ENCODE data around the gene OXCT1. TPM values are rescaled to one million over a fixed set of nuclear protein-coding genes. Genes with fewer than 3 reads are reported as not detected.
A peak's percentile ranks its signal among the peaks of the same experiment; 100 is the strongest.

OXCT1 gene
- total and polyA plus RNA-seq, 9 of the 15 experiments (the other 6 are each of a cell fraction or from before 2014, with no cell fraction given): 24.7 to 61.2 (median 41.9) TPM

- no TSS peak for BruUV-seq (replicated peaks)
- intact Hi-C loops (cut with micrococcal nuclease): no loop called here
These were observed 23.0 kb upstream of the OXCT1 start for GRCh38 chr5:41893074-41893851.

More at GRCh38 chr5:41893074-41893851, 23.0 kb upstream of the OXCT1 start:
- H3K4me3 ChIP-seq: no peak overlapping the region
- no peak overlapping the region for H3K27ac ChIP-seq (ENCODE audit: extremely low read depth, low read depth, low read length)
- ATAC-seq (no peak), FAIRE-seq (no peak), DNase-seq (ENCODE audit: extremely low read depth in 1 of 4, low spot score in 3 of 4) (no peak)
- no peaks in the 10 kb centered on the region for H3K9me1 ChIP-seq (ENCODE audit: control insufficient read depth, insufficient read depth, low read length)
- no peaks in the 10 kb centered on the region for H3K9me3 ChIP-seq (replicated peaks; ENCODE audit: control insufficient read depth, insufficient read depth, low read depth, low read length)
- peak overlapping the region; percentile 40; the same call in 1 of the 2 replicates for H2AFZ ChIP-seq (ENCODE audit: low read depth, low read length)
- H3K79me2 ChIP-seq (ENCODE audit: control insufficient read depth, insufficient read depth, low read length): no peaks in the 10 kb centered on the region
- ChIA-PET CTCF (ENCODE audit: low intra/inter-chr PET ratio) (interaction anchor here (0.7 kb wide), 1 partner anchor 997 kb away, joined by 3 read pairs; no protein-coding TSS in a partner anchor), POLR2A (interaction anchor here (1.4 to 1.7 kb wide), 3 partner anchors 10 to 11 kb away, joined by 3 to 6 read pairs (median 3); partner anchors contain the start of gene RIMOC1)
- in situ Hi-C loops (cut with MboI): no loop called here
- no peak overlapping the region for H3K4me2 ChIP-seq (ENCODE audit: insufficient read depth, low read length)
- no peaks in the 10 kb centered on the region for H3K27me3 ChIP-seq (ENCODE audit: control insufficient read depth in 2 of 2, insufficient read depth in 2 of 2, low read length in 2 of 2)
- H3K9ac ChIP-seq (ENCODE audit: insufficient read depth in 1 of 2, low read depth in 2 of 2, low read length in 2 of 2): no peak overlapping the region
- no peaks in the 10 kb centered on the region for H3K36me3 ChIP-seq (ENCODE audit: control insufficient read depth, insufficient read depth, low read length)
- H3K4me1 ChIP-seq (replicated peaks in 1 of 2; ENCODE audit: control insufficient read depth in 2 of 2, insufficient read depth in 2 of 2, low read length in 2 of 2): peaks cover 7 to 18% of the 10 kb centered on the region in 2 experiments; a peak in 4 of 5 replicates
- 0 out of 2 replicates have a peak, but pooled peaks have one; percentile 13 for TF ChIP-seq ELF2 (CRISPR knock-in tag; IDR thresholded peaks at IDR 0.05)
- no peak for TF ChIP-seq ZBTB9 (CRISPR knock-in tag; IDR thresholded peaks at IDR 0.05)
- no peak for TF ChIP-seq ADNP (tag; IDR thresholded peaks at IDR 0.05)
- peak; percentile 24; the same call in 1 of the 2 replicates for TF ChIP-seq ZNF316 (IDR thresholded peaks at IDR 0.05)
- TF ChIP-seq ZNF512 (tag; IDR thresholded peaks at IDR 0.05): peak; percentile 95
- TF ChIP-seq THRB (CRISPR knock-in tag; conservative IDR thresholded peaks at IDR 0.05): 0 out of 2 replicates have a peak, but pooled peaks have one; percentile 17
- TF ChIP-seq PHB2 (IDR thresholded peaks at IDR 0.05; ENCODE audit: low read depth): no peak
- no peaks in the 10 kb centered on the region for H4K20me1 ChIP-seq (replicated peaks; ENCODE audit: control insufficient read depth, insufficient read depth, low read length)
- 13% methylated on average over 3 of the region's 3 CpGs for WGBS (ENCODE audit: insufficient coverage, low coverage, missing lambda C conversion rate)

Measured in K562 (cell line).